Kidney epithelial cell (primary cell): ENCODE results near the gene IRGC. TPM values are rescaled to one million over a fixed set of nuclear protein-coding genes. Genes with fewer than 3 reads are reported as not detected.

Experiments
- DNase-seq: peaks from one replicate; pipeline ENCODE4 v3.0.0-alpha.2; 2010; ENCODE audit warnings: low read depth
- H3K27me3 ChIP-seq: 2 replicates; pipeline ENCODE4 v1.6.0; 2011; ENCODE audit warnings: low read length; ENCODE audit not compliant: control insufficient read depth, insufficient read depth
- H3K36me3 ChIP-seq: 2 replicates; pipeline ENCODE4 v1.5.1; 2011; ENCODE audit warnings: low read length; ENCODE audit not compliant: control insufficient read depth, insufficient read depth
- H3K4me3 ChIP-seq: 2 replicates; pipeline ENCODE4 v1.5.1; 2011; ENCODE audit warnings: low read depth, mild to moderate bottlenecking, control low read depth, low read length
- total RNA-seq: library from RNA; depleted of rRNA; stranded (reverse); fragments of >200 nt; gene quantifications from 2 replicates; pipeline ENCODE4 v1.2.3, GENCODE V29; 2015
- TF ChIP-seq, protein P1 (sequence below): IDR thresholded peaks from 2 replicates; pipeline ENCODE4 v1.5.1; 2011; ENCODE audit warnings: mild to moderate bottlenecking, moderate library complexity, low read length, control low read depth, inconsistent platforms; ENCODE audit not compliant: insufficient read depth, poor library complexity, severe bottlenecking

Gene IRGC
- total RNA-seq, 1 donor from 2014 or later, result not detected

DNA sequence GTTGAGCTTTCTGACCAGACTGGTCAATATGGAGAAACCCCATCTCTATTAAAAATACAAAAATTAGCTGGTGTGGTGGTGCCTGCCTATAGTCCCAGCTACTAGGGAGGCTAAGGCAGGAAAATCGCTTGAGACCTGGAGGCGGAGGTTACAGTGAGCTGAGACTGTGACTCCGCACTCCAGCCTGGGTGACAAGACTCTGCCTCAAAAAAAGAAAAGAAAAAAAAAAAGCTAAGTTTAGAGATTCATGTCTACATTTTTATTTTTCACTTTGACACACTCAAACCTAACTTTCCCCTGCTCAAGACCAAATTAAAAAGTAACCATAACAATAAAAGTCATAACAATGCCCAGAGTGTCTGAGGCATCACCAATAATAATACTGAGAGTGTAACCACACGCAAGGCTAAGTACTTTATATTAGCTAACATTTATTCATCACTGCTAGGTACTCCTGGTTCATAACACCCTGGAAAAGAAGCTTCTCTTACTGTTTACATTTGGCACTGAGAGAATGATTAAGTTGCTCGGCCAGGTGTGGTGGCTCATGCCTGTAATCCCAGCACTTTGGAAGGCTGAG lies 5.7 kb downstream of the IRGC start:
- Histone ChIP-seq H3K36me3 (no peaks in the 10 kb centered on the region), H3K4me3 (no peak overlapping the region), H3K27me3 (no peaks in the 10 kb centered on the region)
- TF ChIP-seq, protein P1, sequence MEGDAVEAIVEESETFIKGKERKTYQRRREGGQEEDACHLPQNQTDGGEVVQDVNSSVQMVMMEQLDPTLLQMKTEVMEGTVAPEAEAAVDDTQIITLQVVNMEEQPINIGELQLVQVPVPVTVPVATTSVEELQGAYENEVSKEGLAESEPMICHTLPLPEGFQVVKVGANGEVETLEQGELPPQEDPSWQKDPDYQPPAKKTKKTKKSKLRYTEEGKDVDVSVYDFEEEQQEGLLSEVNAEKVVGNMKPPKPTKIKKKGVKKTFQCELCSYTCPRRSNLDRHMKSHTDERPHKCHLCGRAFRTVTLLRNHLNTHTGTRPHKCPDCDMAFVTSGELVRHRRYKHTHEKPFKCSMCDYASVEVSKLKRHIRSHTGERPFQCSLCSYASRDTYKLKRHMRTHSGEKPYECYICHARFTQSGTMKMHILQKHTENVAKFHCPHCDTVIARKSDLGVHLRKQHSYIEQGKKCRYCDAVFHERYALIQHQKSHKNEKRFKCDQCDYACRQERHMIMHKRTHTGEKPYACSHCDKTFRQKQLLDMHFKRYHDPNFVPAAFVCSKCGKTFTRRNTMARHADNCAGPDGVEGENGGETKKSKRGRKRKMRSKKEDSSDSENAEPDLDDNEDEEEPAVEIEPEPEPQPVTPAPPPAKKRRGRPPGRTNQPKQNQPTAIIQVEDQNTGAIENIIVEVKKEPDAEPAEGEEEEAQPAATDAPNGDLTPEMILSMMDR, result no peak
- no peak for DNase-seq

DNA sequence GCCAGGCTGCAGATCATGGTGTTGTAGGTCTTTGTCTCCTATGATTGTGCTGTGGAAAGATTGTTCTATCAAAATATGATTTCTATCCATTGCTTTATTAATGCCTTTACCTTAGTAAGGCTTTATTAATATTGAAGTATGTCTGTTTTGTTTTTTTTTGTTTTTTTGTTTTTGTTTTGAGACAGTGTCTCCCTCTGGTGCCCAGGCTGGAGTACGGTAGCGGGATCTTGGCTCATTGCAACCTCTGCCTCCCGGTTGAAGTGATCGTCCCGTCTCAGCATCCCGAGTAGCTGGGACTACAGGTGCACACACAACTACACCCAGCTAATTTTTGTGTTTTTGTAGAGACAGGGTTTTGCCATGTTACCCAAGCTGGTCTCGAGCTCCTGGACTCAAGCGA lies 7.7 kb downstream of the IRGC start:
- Histone ChIP-seq H3K27me3 (no peaks in the 10 kb centered on the region), H3K4me3 (no peak overlapping the region), H3K36me3 (no peaks in the 10 kb centered on the region)
- DNase-seq, result no peak
- TF ChIP-seq, protein P1, result no peak

DNA sequence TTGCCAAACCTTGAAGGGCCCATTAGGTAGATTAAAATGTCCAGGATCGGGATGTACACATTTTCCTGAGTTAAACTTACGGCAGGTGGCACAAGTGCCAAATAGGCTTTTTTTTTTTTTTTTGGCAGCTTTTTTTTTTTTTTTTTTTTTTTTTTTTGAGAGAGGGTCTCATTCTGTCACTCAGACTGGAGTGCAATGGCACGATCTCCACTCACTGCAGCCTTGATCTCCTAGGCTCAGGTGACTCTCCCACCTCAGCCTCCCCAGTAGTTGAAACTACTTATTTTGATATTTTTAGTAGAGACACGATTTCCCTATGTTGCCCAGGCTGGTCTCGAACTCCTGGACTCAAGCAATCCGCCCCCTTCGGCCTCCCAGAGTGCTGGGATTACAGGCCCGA lies 9.0 kb downstream of the IRGC start:
- no peak for DNase-seq
- TF ChIP-seq, protein P1, result no peak
- H3K36me3 ChIP-seq, result no peaks in the 10 kb centered on the region
- no peaks in the 10 kb centered on the region for H3K27me3 ChIP-seq
- H3K4me3 ChIP-seq, result no peak overlapping the region

DNA sequence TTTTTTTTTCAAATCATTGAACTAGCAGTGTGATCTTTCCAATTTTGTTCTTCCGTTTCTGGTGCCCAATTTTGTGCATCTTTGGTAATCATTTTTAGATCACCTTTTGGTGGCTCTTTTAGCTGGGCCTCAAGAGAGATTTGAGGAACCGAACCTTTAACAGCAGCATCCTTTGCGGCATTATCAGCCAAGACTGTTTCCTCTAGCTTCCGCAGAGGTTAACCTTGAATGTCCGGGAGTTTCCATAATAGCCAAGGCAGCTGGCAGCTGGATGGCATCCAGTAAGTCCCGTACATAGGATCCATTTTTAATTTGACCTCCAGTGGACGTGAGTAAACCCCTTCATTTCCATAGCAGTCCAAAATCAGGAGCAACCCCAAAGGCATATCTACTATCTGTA lies 9.6 kb downstream of the IRGC start:
- Histone ChIP-seq H3K27me3 (no peaks in the 10 kb centered on the region), H3K36me3 (no peaks in the 10 kb centered on the region), H3K4me3 (no peak overlapping the region)
- no peak for DNase-seq
- TF ChIP-seq, protein P1, result no peak

DNA sequence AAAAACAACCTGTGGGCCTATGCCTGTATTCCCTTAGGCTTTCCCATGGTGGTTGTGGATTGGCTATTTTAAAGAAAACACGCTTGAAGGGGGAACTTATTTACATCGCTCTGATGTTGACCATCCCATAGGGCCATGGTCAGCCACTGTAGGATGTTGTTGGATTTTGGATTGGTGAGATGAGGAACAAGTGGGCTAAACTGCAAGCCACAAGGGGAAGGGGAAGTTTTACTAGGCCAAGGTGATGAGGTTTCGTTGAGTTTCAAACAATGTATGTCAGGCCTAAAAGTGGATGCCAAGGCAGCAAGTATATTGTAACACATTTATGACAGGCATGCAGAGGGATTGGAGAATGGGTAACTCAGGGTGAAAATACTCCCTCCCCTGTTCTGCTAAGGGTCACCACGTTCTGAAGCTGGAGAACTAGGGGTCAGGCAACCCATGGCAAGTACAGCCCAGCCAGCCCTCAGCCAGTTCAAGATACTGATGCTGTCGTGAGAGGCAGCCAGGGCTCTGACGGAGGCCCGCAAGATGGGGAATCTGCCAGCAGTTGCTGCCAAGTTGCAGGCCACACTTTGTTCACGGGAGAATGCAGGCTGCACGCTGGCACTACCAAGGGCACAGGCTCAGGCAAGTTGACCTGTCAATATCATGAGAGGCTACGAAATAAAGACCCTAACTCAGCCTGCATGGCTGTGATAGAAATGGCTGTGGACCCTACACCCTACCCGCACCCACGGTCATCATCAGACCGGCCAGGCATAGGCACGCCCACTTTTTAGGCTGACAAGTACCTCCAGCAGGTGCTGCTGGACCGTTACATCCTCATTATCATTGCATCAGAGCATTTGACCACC lies 11.1 kb downstream of the IRGC start:
- peaks cover 2% of the 10 kb centered on the region for H3K36me3 ChIP-seq
- TF ChIP-seq, protein P1, result no peak
- no peak overlapping the region for H3K4me3 ChIP-seq
- no peaks in the 10 kb centered on the region for H3K27me3 ChIP-seq
- no peak for DNase-seq

DNA sequence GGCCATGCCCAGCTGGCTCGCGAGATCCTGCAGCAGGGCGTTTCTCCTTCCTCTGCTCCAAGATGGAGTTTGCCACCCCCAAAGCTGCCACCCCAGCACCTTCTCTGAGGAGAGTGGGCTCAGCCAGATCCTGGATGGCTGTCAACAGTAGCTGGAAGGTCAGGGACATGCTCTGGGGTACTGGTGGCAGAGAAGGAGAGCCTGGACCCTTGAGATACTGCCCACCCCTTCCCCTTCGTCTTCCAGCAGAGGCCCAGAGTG lies 11.6 kb downstream of the IRGC start:
- H3K4me3 ChIP-seq, result no peak overlapping the region
- no peak for DNase-seq
- H3K36me3 ChIP-seq, result peaks cover 2% of the 10 kb centered on the region
- TF ChIP-seq, protein P1, result no peak
- H3K27me3 ChIP-seq, result no peaks in the 10 kb centered on the region
